ENCODE measurements around the gene CHRNA4. TPM values are rescaled to one million over a fixed set of nuclear protein-coding genes. Genes with fewer than 3 reads are reported as not detected.

The CHRNA4 gene
- total RNA-seq, 1 donor from 2014 or later: 165 TPM

- no peak for DNase-seq
- H3K27me3 Mint-ChIP-seq (ENCODE audit: unreplicated experiment): peaks cover 20% of the 10 kb centered on the region
- peak overlapping the region; percentile 34 for H3K4me3 Mint-ChIP-seq (ENCODE audit: unreplicated experiment)
- peaks cover 33% of the 10 kb centered on the region for H3K4me1 Mint-ChIP-seq (ENCODE audit: low read depth, unreplicated experiment)
- H3K27ac Mint-ChIP-seq (ENCODE audit: unreplicated experiment): peak overlapping the region; percentile 76
- H3K36me3 Mint-ChIP-seq (ENCODE audit: unreplicated experiment): no peaks in the 10 kb centered on the region
- no peak for TF ChIP-seq CTCF (IDR thresholded peaks at IDR 0.05; ENCODE audit: partially characterized antibody, unreplicated experiment)
- H3K9me3 Mint-ChIP-seq (ENCODE audit: unreplicated experiment): peaks cover 13% of the 10 kb centered on the region
Measured at GRCh38 chr20:63367446-63368055, 6.4 kb upstream of the CHRNA4 start.

- Mint-ChIP-seq H3K36me3 (ENCODE audit: unreplicated experiment) (no peaks in the 10 kb centered on the region), H3K27me3 (ENCODE audit: unreplicated experiment) (peaks cover 23% of the 10 kb centered on the region), H3K9me3 (ENCODE audit: unreplicated experiment) (peaks cover 14% of the 10 kb centered on the region), H3K27ac (ENCODE audit: unreplicated experiment) (peak overlapping the region; percentile 76), H3K4me3 (ENCODE audit: unreplicated experiment) (peak overlapping the region; percentile 34), H3K4me1 (ENCODE audit: low read depth, unreplicated experiment) (peaks cover 34% of the 10 kb centered on the region)
- DNase-seq: no peak
- no peak for TF ChIP-seq CTCF (IDR thresholded peaks at IDR 0.05; ENCODE audit: partially characterized antibody, unreplicated experiment)
Measured at GRCh38 chr20:63366390-63367365, 5.5 kb upstream of the CHRNA4 start.

- H3K27me3 Mint-ChIP-seq (ENCODE audit: unreplicated experiment): peaks cover 18% of the 10 kb centered on the region
- H3K4me1 Mint-ChIP-seq (ENCODE audit: low read depth, unreplicated experiment): peaks cover 26% of the 10 kb centered on the region
- DNase-seq: no peak
- H3K4me3 Mint-ChIP-seq (ENCODE audit: unreplicated experiment): no peak overlapping the region
- no peak overlapping the region for H3K27ac Mint-ChIP-seq (ENCODE audit: unreplicated experiment)
- TF ChIP-seq CTCF (IDR thresholded peaks at IDR 0.05; ENCODE audit: partially characterized antibody, unreplicated experiment): no peak
- peaks cover 8% of the 10 kb centered on the region for H3K9me3 Mint-ChIP-seq (ENCODE audit: unreplicated experiment)
- H3K36me3 Mint-ChIP-seq (ENCODE audit: unreplicated experiment): no peaks in the 10 kb centered on the region
Measured at GRCh38 chr20:63365601-63366389, 4.6 kb upstream of the CHRNA4 start.

- H3K4me3 Mint-ChIP-seq (ENCODE audit: unreplicated experiment): no peak overlapping the region
- DNase-seq: no peak
- peaks cover 8% of the 10 kb centered on the region for H3K9me3 Mint-ChIP-seq (ENCODE audit: unreplicated experiment)
- peaks cover 25% of the 10 kb centered on the region for H3K4me1 Mint-ChIP-seq (ENCODE audit: low read depth, unreplicated experiment)
- H3K27ac Mint-ChIP-seq (ENCODE audit: unreplicated experiment): peak overlapping the region; percentile 38
- H3K27me3 Mint-ChIP-seq (ENCODE audit: unreplicated experiment): peaks cover 17% of the 10 kb centered on the region
- no peak for TF ChIP-seq CTCF (IDR thresholded peaks at IDR 0.05; ENCODE audit: partially characterized antibody, unreplicated experiment)
- H3K36me3 Mint-ChIP-seq (ENCODE audit: unreplicated experiment): no peaks in the 10 kb centered on the region
Measured at GRCh38 chr20:63364801-63365585, 3.8 kb upstream of the CHRNA4 start.

Data from glutamatergic neuron (in vitro differentiated cells).